Liver (tissue), 9 donors: ENCODE data around the gene NRDC. TPM values are rescaled to one million over a fixed set of nuclear protein-coding genes. Genes with fewer than 3 reads are reported as not detected.

Source experiments
- DNase-seq: peaks from one replicate; pipeline ENCODE4 v3.0.0-alpha.2; 2017; ENCODE audit warnings: low spot score
- H3K27ac ChIP-seq, 2 donors: one replicate each; pipeline ENCODE4 v1.7.0; 2013; ENCODE audit warnings: inconsistent platforms in 2 of 2, low read length in 2 of 2, control low read depth in 1 of 2, low read depth in 1 of 2, mild to moderate bottlenecking in 1 of 2
- H3K27me3 ChIP-seq, 4 donors: one replicate each; pipeline versions ENCODE4 v1.6.1 to v1.7.0; 2013; ENCODE audit warnings: low read length in 3 of 4, inconsistent platforms in 1 of 4, mild to moderate bottlenecking in 1 of 4, moderate library complexity in 1 of 4; ENCODE audit not compliant: control insufficient read depth in 4 of 4, insufficient read depth in 4 of 4
- H3K36me3 ChIP-seq, 4 donors: one replicate each; pipeline versions ENCODE4 v1.6.1 to v1.7.0; 2013; ENCODE audit warnings: low read length in 3 of 4, mild to moderate bottlenecking in 3 of 4, low read depth in 1 of 4, moderate library complexity in 1 of 4; ENCODE audit not compliant: control insufficient read depth in 4 of 4, insufficient read depth in 3 of 4
- H3K4me1 ChIP-seq, 4 donors: one replicate each; pipeline versions ENCODE4 v1.6.1 to v1.7.0; 2013; ENCODE audit warnings: low read length in 3 of 4, mild to moderate bottlenecking in 3 of 4, moderate library complexity in 1 of 4; ENCODE audit not compliant: control insufficient read depth in 4 of 4, insufficient read depth in 4 of 4
- H3K4me3 ChIP-seq, 3 donors: one replicate each; pipeline versions ENCODE4 v1.6.1 to v1.7.0; 2013; ENCODE audit warnings: low read length in 3 of 3, control low read depth in 1 of 3, low read depth in 1 of 3, mild to moderate bottlenecking in 1 of 3
- H3K9ac ChIP-seq, 2 donors: one replicate each; pipeline ENCODE4 v1.7.0; 2013; ENCODE audit warnings: low read length in 2 of 2, mild to moderate bottlenecking in 2 of 2, moderate library complexity in 2 of 2, control low read depth in 1 of 2, low read depth in 1 of 2
- H3K9me3 ChIP-seq, 4 donors: one replicate each; pipeline versions ENCODE4 v1.6.1 to v1.7.0; 2013; ENCODE audit warnings: low read length in 3 of 4; ENCODE audit not compliant: control insufficient read depth in 4 of 4
- EGR1 ChIP-seq, 2 donors: IDR thresholded peaks; 2 replicates each; pipeline ENCODE4 v1.6.1; 2016 to 2018; ENCODE audit warnings: antibody characterized with exemption in 2 of 2, low read depth in 2 of 2
- FOXA1 ChIP-seq: IDR thresholded peaks from 2 replicates; pipeline ENCODE4 v1.6.1; 2016; ENCODE audit warnings: antibody characterized with exemption
- FOXA2 ChIP-seq: IDR thresholded peaks from 2 replicates; pipeline ENCODE4 v1.6.1; 2016; ENCODE audit warnings: antibody characterized with exemption
- GABPA ChIP-seq, 2 donors: IDR thresholded peaks in 1 of 2; conservative IDR thresholded peaks in 1 of 2; 2 replicates each; pipeline ENCODE4 v1.6.1; 2016; ENCODE audit warnings: antibody characterized with exemption in 2 of 2, mild to moderate bottlenecking in 1 of 2, moderate library complexity in 1 of 2
- HNF4A ChIP-seq, 2 donors: conservative IDR thresholded peaks; 2 replicates each; pipeline ENCODE4 v1.6.1; 2016; ENCODE audit warnings: antibody characterized with exemption in 2 of 2, mild to moderate bottlenecking in 2 of 2
- HNF4G ChIP-seq: IDR thresholded peaks from 2 replicates; pipeline ENCODE4 v1.6.1; 2016; ENCODE audit warnings: antibody characterized with exemption
- JUND ChIP-seq, 2 donors: IDR thresholded peaks; 2 replicates each; pipeline ENCODE4 v1.6.1; 2016; ENCODE audit warnings: antibody characterized with exemption in 2 of 2
- NR2F2 ChIP-seq: IDR thresholded peaks from 2 replicates; pipeline ENCODE4 v1.6.1; 2016; ENCODE audit warnings: antibody characterized with exemption
- RXRA ChIP-seq, 2 donors: IDR thresholded peaks; 2 replicates each; pipeline ENCODE4 v1.6.1; 2017 to 2018; ENCODE audit warnings: antibody characterized with exemption in 2 of 2, mild to moderate bottlenecking in 1 of 2
- SP1 ChIP-seq: IDR thresholded peaks from 2 replicates; pipeline ENCODE4 v1.6.1; 2018; ENCODE audit warnings: antibody characterized with exemption, mild to moderate bottlenecking
- TAF1 ChIP-seq: conservative IDR thresholded peaks from 2 replicates; pipeline ENCODE4 v1.6.1; 2016; ENCODE audit warnings: antibody characterized with exemption, mild to moderate bottlenecking
- YY1 ChIP-seq: IDR thresholded peaks from 2 replicates; pipeline ENCODE4 v1.6.1; 2016; ENCODE audit warnings: antibody characterized with exemption, mild to moderate bottlenecking
- WGBS: extraction: QIAGEN DNeasy Blood & Tissue Kit; methylation state at CpG from one replicate; pipeline ENCODE4 v1.1.7; 2013; 5-methylcytosine and 5-hydroxymethylcytosine counted together
- polyA plus RNA-seq, 2 donors: library from polyadenylated mRNA; stranded (reverse) in 1 of 2; unstranded in 1 of 2; fragments of 200-250 nt in 1 of 2; fragments of >200 nt in 1 of 2; fragmentation: Nextera tagmentation in 1 of 2; extraction: Ambion mirVana in 1 of 2; gene quantifications; one replicate each; pipeline versions ENCODE4 v1.2.1 to v1.2.3, GENCODE V29; 2013 to 2015
- total RNA-seq, 2 donors: library from RNA; depleted of rRNA; stranded (reverse); fragments of >200 nt; gene quantifications; one replicate each; pipeline ENCODE4 v1.2.3, GENCODE V29; 2014
- TF ChIP-seq, protein P1 (sequence below): IDR thresholded peaks from 2 replicates; pipeline ENCODE4 v1.6.1; 2016; ENCODE audit warnings: antibody characterized with exemption, mild to moderate bottlenecking
- TF ChIP-seq, protein P2 (sequence below): IDR thresholded peaks from 2 replicates; pipeline ENCODE4 v1.6.1; 2016; ENCODE audit warnings: antibody characterized with exemption
- TF ChIP-seq, protein P3 (sequence below): fragments of 150-350 bp; IDR thresholded peaks from 2 replicates; pipeline ENCODE4 v1.5.1; 2017; ENCODE audit warnings: improper control_type of control experiment, low read depth, low read length; ENCODE audit not compliant: missing input control
- TF ChIP-seq, protein P4 (sequence below): IDR thresholded peaks from 2 replicates; pipeline ENCODE4 v1.6.1; 2016; ENCODE audit warnings: antibody characterized with exemption
- TF ChIP-seq, protein P5 (sequence below): IDR thresholded peaks from 2 replicates; pipeline ENCODE4 v1.6.1; 2016; ENCODE audit warnings: antibody characterized with exemption
- donor health status: healthy.
- donor health status: healthy.
- donor health status: healthy.
- donor health status: healthy.
- donor health status: healthy.

The NRDC gene
- total and polyA plus RNA-seq, 4 donors = 42.8 to 88.7 (median 72.1) TPM

DNA sequence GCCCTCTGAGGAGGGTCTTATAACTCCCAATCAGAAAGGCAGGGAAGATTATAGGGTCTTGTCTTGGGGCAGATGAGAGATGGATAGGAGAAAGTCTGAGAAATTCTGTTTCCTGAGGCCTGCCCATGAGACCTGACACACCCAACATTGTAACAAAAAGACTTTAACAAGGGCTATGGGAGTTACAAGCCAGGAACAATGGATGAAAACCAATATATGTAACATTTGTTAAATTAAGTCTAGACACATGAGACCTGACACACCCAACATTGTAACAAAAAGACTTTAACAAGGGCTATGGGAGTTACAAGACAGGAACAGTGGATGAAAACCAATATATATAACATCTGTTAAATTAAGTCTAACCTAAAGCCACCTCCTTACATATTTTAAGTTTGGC is 21.8 kb downstream of the NRDC start:
- H3K4me3 ChIP-seq = no peak overlapping the region
- DNase-seq = no peak
- TF ChIP-seq NR2F2 (no peak), SP1 (no peak), GABPA (IDR thresholded peaks at IDR 0.05 in 1 of 2, conservative IDR thresholded peaks at IDR 0.05 in 1 of 2) (no peak), HNF4A (conservative IDR thresholded peaks at IDR 0.05) (no peak), EGR1 (IDR thresholded peaks at IDR 0.05; ENCODE audit: low read depth in 2 of 2) (no peak), JUND (IDR thresholded peaks at IDR 0.05) (no peak), FOXA1 (no peak), TAF1 (no peak), RXRA (IDR thresholded peaks at IDR 0.05) (no peak), FOXA2 (no peak), HNF4G (no peak), YY1 (no peak)
- TF ChIP-seq, protein P1, sequence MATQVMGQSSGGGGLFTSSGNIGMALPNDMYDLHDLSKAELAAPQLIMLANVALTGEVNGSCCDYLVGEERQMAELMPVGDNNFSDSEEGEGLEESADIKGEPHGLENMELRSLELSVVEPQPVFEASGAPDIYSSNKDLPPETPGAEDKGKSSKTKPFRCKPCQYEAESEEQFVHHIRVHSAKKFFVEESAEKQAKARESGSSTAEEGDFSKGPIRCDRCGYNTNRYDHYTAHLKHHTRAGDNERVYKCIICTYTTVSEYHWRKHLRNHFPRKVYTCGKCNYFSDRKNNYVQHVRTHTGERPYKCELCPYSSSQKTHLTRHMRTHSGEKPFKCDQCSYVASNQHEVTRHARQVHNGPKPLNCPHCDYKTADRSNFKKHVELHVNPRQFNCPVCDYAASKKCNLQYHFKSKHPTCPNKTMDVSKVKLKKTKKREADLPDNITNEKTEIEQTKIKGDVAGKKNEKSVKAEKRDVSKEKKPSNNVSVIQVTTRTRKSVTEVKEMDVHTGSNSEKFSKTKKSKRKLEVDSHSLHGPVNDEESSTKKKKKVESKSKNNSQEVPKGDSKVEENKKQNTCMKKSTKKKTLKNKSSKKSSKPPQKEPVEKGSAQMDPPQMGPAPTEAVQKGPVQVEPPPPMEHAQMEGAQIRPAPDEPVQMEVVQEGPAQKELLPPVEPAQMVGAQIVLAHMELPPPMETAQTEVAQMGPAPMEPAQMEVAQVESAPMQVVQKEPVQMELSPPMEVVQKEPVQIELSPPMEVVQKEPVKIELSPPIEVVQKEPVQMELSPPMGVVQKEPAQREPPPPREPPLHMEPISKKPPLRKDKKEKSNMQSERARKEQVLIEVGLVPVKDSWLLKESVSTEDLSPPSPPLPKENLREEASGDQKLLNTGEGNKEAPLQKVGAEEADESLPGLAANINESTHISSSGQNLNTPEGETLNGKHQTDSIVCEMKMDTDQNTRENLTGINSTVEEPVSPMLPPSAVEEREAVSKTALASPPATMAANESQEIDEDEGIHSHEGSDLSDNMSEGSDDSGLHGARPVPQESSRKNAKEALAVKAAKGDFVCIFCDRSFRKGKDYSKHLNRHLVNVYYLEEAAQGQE = no peak
- TF ChIP-seq, protein P2, sequence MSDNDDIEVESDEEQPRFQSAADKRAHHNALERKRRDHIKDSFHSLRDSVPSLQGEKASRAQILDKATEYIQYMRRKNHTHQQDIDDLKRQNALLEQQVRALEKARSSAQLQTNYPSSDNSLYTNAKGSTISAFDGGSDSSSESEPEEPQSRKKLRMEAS = no peak
- TF ChIP-seq, protein P3, sequence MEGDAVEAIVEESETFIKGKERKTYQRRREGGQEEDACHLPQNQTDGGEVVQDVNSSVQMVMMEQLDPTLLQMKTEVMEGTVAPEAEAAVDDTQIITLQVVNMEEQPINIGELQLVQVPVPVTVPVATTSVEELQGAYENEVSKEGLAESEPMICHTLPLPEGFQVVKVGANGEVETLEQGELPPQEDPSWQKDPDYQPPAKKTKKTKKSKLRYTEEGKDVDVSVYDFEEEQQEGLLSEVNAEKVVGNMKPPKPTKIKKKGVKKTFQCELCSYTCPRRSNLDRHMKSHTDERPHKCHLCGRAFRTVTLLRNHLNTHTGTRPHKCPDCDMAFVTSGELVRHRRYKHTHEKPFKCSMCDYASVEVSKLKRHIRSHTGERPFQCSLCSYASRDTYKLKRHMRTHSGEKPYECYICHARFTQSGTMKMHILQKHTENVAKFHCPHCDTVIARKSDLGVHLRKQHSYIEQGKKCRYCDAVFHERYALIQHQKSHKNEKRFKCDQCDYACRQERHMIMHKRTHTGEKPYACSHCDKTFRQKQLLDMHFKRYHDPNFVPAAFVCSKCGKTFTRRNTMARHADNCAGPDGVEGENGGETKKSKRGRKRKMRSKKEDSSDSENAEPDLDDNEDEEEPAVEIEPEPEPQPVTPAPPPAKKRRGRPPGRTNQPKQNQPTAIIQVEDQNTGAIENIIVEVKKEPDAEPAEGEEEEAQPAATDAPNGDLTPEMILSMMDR = no peak
- TF ChIP-seq, protein P4, sequence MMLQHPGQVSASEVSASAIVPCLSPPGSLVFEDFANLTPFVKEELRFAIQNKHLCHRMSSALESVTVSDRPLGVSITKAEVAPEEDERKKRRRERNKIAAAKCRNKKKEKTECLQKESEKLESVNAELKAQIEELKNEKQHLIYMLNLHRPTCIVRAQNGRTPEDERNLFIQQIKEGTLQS = no peak
- TF ChIP-seq, protein P5, sequence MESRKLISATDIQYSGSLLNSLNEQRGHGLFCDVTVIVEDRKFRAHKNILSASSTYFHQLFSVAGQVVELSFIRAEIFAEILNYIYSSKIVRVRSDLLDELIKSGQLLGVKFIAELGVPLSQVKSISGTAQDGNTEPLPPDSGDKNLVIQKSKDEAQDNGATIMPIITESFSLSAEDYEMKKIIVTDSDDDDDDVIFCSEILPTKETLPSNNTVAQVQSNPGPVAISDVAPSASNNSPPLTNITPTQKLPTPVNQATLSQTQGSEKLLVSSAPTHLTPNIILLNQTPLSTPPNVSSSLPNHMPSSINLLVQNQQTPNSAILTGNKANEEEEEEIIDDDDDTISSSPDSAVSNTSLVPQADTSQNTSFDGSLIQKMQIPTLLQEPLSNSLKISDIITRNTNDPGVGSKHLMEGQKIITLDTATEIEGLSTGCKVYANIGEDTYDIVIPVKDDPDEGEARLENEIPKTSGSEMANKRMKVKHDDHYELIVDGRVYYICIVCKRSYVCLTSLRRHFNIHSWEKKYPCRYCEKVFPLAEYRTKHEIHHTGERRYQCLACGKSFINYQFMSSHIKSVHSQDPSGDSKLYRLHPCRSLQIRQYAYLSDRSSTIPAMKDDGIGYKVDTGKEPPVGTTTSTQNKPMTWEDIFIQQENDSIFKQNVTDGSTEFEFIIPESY = no peak
- no peaks in the 10 kb centered on the region for H3K27me3 ChIP-seq
- H3K4me1 ChIP-seq = peaks cover 0 to 3% (median 0%) of the 10 kb centered on the region in 4 donors
- H3K27ac ChIP-seq = no peak overlapping the region
- H3K36me3 ChIP-seq = peaks cover 0 to 1% (median 0%) of the 10 kb centered on the region in 4 donors
- H3K9ac ChIP-seq = no peak overlapping the region
- no peaks in the 10 kb centered on the region for H3K9me3 ChIP-seq

DNA sequence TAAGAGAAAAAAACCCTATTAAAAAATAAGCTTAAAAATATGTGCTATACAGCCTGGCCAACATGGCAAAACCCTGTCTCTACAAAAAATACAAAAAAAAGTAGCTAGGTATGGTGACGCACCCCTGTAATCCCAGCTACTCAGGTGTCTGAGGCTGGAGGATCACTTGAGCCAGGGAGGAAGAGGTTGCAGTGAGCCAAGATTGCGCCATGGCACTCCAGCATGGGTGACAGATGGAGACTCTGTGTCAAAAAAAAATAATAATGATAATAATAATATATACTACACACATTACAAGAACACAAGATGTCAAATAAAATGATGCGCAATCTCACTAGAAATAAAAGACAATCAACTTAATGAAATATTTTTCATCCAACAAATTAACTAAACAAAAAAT is 22.9 kb downstream of the NRDC start:
- Histone ChIP-seq H3K36me3 (peaks cover 0 to 1% (median 0%) of the 10 kb centered on the region in 4 donors), H3K4me3 (no peak overlapping the region), H3K9me3 (no peaks in the 10 kb centered on the region), H3K27me3 (no peaks in the 10 kb centered on the region), H3K27ac (no peak overlapping the region), H3K9ac (no peak overlapping the region), H3K4me1 (peaks cover 0 to 3% (median 0%) of the 10 kb centered on the region in 4 donors)
- TF ChIP-seq EGR1 (IDR thresholded peaks at IDR 0.05; ENCODE audit: low read depth in 2 of 2) = no peak
- TF ChIP-seq RXRA (IDR thresholded peaks at IDR 0.05) = no peak
- TF ChIP-seq NR2F2 = no peak
- no peak for TF ChIP-seq SP1
- TF ChIP-seq, protein P3 = no peak
- TF ChIP-seq, protein P4 = no peak
- no peak for TF ChIP-seq YY1
- TF ChIP-seq, protein P5 = no peak
- WGBS = 99% methylated on average over 3 of the region's 3 CpGs
- DNase-seq = no peak
